ENCODE results near the gene CD72.

Gene CD72

DNA sequence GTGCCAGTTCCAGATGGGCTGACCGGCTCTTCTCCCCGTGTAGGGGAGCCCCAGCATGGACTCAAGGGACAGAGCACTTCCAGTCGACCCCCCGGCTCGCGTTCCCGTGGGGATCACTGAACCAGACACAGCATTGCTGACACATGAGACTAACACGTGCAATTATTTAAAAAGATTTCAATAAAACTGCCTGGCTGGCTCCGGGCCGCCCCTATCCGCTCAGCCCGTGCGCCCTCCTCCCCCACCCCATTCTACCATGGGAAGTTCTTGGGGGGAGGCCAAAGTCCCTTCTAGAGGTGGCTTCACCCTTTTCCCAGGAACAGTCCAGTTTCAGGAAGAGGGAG, 8.4 kb downstream of the CD72 start:
- POLR2A ChIA-PET: interaction anchor here (0.6 to 2.2 kb wide), 3 partner anchors 19 to 432 kb away, joined by 3 to 5 read pairs (median 5); partner anchors contain the start of gene ARHGEF39
- H3K4me1 ChIP-seq (ENCODE audit: control insufficient read depth, insufficient read depth, low read length): no peaks in the 10 kb centered on the region

DNA sequence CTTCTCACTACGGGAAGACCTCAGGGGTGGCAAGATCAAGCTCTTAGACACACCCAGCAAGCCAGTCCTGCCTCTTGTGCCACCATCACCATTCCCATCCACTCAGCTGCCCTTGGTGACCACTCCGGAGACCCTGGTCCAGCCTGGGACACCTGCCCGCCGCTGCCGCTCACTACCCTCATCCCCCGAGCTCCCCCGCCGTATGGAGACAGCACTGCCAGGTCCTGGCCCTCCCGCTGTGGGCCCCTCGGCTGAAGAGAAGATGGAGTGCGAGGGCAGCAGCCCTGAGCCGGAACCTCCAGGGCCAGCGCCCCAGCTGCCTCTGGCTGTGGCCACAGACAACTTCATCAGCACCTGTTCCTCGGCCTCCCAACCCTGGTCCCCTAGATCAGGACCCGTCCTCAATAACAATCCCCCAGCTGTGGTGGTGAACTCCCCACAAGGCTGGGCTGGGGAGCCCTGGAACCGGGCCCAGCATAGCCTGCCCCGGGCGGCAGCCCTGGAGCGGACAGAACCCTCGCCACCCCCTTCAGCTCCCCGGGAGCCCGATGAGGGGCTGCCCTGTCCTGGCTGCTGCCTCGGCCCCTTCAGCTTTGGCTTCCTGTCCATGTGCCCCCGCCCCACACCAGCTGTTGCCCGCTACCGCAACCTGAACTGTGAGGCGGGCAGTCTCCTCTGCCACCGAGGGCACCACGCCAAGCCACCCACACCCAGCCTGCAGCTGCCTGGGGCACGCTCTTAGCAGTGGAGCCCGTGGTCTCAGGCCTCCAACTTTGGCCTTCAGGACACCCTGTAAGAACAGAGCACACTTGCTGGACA, 9.0 kb downstream of the CD72 start:
- ChIA-PET CTCF (interaction anchor here (0.6 to 3.5 kb wide), 2 partner anchors 20 to 38 kb away, joined by 3 to 22 read pairs; no protein-coding TSS in a partner anchor), POLR2A (interaction anchor here (1.1 to 1.5 kb wide), 2 partner anchors 20 to 56 kb away, joined by 3 to 5 read pairs; no protein-coding TSS in a partner anchor)
- no peak for TF ChIP-seq HOXD13 (CRISPR knock-in tag; IDR thresholded peaks at IDR 0.05; ENCODE audit: borderline replicate concordance)
- no peak for TF ChIP-seq ZNF571 (tag by site-specific recombination; IDR thresholded peaks at IDR 0.05)
- TF ChIP-seq ZNF391 (tag by site-specific recombination; IDR thresholded peaks at IDR 0.05; ENCODE audit: borderline replicate concordance, low read depth): no peak
- TF ChIP-seq ZNF658 (tag by site-specific recombination; IDR thresholded peaks at IDR 0.05): no peak
- no peaks in the 10 kb centered on the region for H3K9me3 ChIP-seq (ENCODE audit: control insufficient read depth, insufficient read depth, low read depth, low read length)
- peaks cover 0 to 41% of the 10 kb centered on the region in 2 experiments; a peak in 1 of 3 replicates for H3K36me3 ChIP-seq (ENCODE audit: control insufficient read depth in 2 of 2, insufficient read depth in 1 of 2, low read length in 2 of 2)
- H3K4me3 ChIP-seq (ENCODE audit: low read depth, low read length): no peak overlapping the region
- H3K4me1 ChIP-seq (ENCODE audit: control insufficient read depth, insufficient read depth, low read length): no peaks in the 10 kb centered on the region
- H3K27ac ChIP-seq (ENCODE audit: extremely low read depth, low read depth, low read length): no peak overlapping the region

More for the DNA sequence above, 8.4 kb downstream of the CD72 start:
- CTCF ChIA-PET: interaction anchor here (2.9 to 3.5 kb wide), 2 partner anchors 19 to 37 kb away, joined by 19 to 22 read pairs; no protein-coding TSS in a partner anchor
- no peaks in the 10 kb centered on the region for H3K9me3 ChIP-seq (ENCODE audit: control insufficient read depth, insufficient read depth, low read depth, low read length)
- H3K36me3 ChIP-seq (ENCODE audit: control insufficient read depth in 2 of 2, insufficient read depth in 1 of 2, low read length in 2 of 2): peaks cover 0 to 41% of the 10 kb centered on the region in 2 experiments; a peak in 1 of 3 replicates
- TF ChIP-seq ZNF132 (tag by site-specific recombination; IDR thresholded peaks at IDR 0.05; ENCODE audit: borderline replicate concordance) (no peak), ZFP37 (tag by site-specific recombination; IDR thresholded peaks at IDR 0.05) (no peak)
- TF ChIP-seq, protein P1, sequence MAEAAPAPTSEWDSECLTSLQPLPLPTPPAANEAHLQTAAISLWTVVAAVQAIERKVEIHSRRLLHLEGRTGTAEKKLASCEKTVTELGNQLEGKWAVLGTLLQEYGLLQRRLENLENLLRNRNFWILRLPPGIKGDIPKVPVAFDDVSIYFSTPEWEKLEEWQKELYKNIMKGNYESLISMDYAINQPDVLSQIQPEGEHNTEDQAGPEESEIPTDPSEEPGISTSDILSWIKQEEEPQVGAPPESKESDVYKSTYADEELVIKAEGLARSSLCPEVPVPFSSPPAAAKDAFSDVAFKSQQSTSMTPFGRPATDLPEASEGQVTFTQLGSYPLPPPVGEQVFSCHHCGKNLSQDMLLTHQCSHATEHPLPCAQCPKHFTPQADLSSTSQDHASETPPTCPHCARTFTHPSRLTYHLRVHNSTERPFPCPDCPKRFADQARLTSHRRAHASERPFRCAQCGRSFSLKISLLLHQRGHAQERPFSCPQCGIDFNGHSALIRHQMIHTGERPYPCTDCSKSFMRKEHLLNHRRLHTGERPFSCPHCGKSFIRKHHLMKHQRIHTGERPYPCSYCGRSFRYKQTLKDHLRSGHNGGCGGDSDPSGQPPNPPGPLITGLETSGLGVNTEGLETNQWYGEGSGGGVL (tag by site-specific recombination; IDR thresholded peaks at IDR 0.05): no peak
- no peak overlapping the region for H3K27ac ChIP-seq (ENCODE audit: extremely low read depth, low read depth, low read length)
- no peak overlapping the region for H3K4me3 ChIP-seq (ENCODE audit: low read depth, low read length)

DNA sequence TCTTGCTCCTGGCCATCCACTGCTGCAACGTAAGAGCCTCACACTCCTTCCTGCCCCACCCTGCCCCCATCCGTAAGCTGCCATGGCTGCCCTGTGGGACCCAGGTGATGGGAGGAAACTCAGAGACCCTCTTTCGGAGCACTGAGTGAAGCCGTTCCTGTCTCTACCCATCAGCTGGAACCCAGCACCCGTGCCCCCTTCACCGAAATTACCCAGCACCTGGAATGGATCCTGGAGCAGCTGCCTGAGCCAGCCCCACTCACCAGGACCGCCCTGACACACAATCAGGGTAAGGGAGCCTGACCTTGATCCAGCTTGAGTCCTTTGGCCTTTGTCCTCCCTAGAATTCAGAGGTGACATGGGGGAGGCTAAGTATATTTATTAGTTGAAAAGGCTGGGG, 10.0 kb downstream of the CD72 start:
- no peak overlapping the region for H3K4me3 ChIP-seq (ENCODE audit: low read depth, low read length)
- ChIA-PET CTCF (interaction anchor here (0.9 kb wide), 1 partner anchor 39 kb away, joined by 3 read pairs; no protein-coding TSS in a partner anchor), POLR2A (interaction anchor here (0.7 to 1.5 kb wide), 3 partner anchors 21 to 1153 kb away, joined by 3 to 5 read pairs (median 5); no protein-coding TSS in a partner anchor)
- no peak overlapping the region for H3K27ac ChIP-seq (ENCODE audit: extremely low read depth, low read depth, low read length)
- peaks cover 0 to 41% of the 10 kb centered on the region in 2 experiments; a peak in 1 of 3 replicates for H3K36me3 ChIP-seq (ENCODE audit: control insufficient read depth in 2 of 2, insufficient read depth in 1 of 2, low read length in 2 of 2)
- H3K4me1 ChIP-seq (ENCODE audit: control insufficient read depth, insufficient read depth, low read length): no peaks in the 10 kb centered on the region
- no peaks in the 10 kb centered on the region for H3K9me3 ChIP-seq (ENCODE audit: control insufficient read depth, insufficient read depth, low read depth, low read length)
- TF ChIP-seq ZNF514 (tag by site-specific recombination; IDR thresholded peaks at IDR 0.05) (no peak), YY1 (tag by site-specific recombination; IDR thresholded peaks at IDR 0.05) (no peak), GLI4 (tag by site-specific recombination; IDR thresholded peaks at IDR 0.05) (no peak), ZNF529 (tag by site-specific recombination; IDR thresholded peaks at IDR 0.05; ENCODE audit: insufficient replicate concordance) (no peak), ZNF654 (tag by site-specific recombination; IDR thresholded peaks at IDR 0.05; ENCODE audit: low read depth) (no peak), ZNF175 (tag by site-specific recombination; IDR thresholded peaks at IDR 0.05) (no peak), SCRT2 (tag by site-specific recombination; IDR thresholded peaks at IDR 0.05) (no peak), ZNF571 (tag by site-specific recombination; IDR thresholded peaks at IDR 0.05) (no peak), ZSCAN16 (tag by site-specific recombination; IDR thresholded peaks at IDR 0.05) (no peak), ZIC2 (tag by site-specific recombination; IDR thresholded peaks at IDR 0.05) (no peak), ZNF747 (tag by site-specific recombination; IDR thresholded peaks at IDR 0.05) (no peak), EGR2 (tag by site-specific recombination; IDR thresholded peaks at IDR 0.05; ENCODE audit: low read depth) (no peak), WT1 (tag by site-specific recombination; IDR thresholded peaks at IDR 0.05) (no peak), ZNF311 (tag by site-specific recombination; IDR thresholded peaks at IDR 0.05; ENCODE audit: borderline replicate concordance) (no peak), ZNF843 (tag by site-specific recombination; IDR thresholded peaks at IDR 0.05) (no peak), ZNF169 (tag by site-specific recombination; IDR thresholded peaks at IDR 0.05) (no peak)
- TF ChIP-seq, protein P2, sequence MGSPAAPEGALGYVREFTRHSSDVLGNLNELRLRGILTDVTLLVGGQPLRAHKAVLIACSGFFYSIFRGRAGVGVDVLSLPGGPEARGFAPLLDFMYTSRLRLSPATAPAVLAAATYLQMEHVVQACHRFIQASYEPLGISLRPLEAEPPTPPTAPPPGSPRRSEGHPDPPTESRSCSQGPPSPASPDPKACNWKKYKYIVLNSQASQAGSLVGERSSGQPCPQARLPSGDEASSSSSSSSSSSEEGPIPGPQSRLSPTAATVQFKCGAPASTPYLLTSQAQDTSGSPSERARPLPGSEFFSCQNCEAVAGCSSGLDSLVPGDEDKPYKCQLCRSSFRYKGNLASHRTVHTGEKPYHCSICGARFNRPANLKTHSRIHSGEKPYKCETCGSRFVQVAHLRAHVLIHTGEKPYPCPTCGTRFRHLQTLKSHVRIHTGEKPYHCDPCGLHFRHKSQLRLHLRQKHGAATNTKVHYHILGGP (tag by site-specific recombination; IDR thresholded peaks at IDR 0.05): no peak
- TF ChIP-seq, protein P3, sequence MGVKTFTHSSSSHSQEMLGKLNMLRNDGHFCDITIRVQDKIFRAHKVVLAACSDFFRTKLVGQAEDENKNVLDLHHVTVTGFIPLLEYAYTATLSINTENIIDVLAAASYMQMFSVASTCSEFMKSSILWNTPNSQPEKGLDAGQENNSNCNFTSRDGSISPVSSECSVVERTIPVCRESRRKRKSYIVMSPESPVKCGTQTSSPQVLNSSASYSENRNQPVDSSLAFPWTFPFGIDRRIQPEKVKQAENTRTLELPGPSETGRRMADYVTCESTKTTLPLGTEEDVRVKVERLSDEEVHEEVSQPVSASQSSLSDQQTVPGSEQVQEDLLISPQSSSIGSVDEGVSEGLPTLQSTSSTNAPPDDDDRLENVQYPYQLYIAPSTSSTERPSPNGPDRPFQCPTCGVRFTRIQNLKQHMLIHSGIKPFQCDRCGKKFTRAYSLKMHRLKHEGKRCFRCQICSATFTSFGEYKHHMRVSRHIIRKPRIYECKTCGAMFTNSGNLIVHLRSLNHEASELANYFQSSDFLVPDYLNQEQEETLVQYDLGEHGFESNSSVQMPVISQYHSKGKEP (tag by site-specific recombination; IDR thresholded peaks at IDR 0.05): no peak
- TF ChIP-seq, protein P4, sequence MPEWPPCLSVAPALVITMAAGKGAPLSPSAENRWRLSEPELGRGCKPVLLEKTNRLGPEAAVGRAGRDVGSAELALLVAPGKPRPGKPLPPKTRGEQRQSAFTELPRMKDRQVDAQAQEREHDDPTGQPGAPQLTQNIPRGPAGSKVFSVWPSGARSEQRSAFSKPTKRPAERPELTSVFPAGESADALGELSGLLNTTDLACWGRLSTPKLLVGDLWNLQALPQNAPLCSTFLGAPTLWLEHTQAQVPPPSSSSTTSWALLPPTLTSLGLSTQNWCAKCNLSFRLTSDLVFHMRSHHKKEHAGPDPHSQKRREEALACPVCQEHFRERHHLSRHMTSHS (tag by site-specific recombination; IDR thresholded peaks at IDR 0.05): no peak

Measured in HEK293 (cell line).